Activated naive CD8-positive, alpha-beta T cell treated with anti-CD3 and anti-CD28 coated beads, Interleukin-2, amount 10 ng/mL, durations not matched to agents 7 days and 5 days (primary cell): ENCODE data around the gene KPNA4. TPM values are rescaled to one million over a fixed set of nuclear protein-coding genes. Genes with fewer than 3 reads are reported as not detected.
"Not testable (repeated sequence)": the region's sequence is repeated elsewhere in the genome, so short reads cannot be mapped to it uniquely, and the experiment has no call there.

ENCODE experiments used
- ATAC-seq: fragments of 150-1000 bp; cut with Tn5 transposase; one replicate; pipeline ENCODE4 v1.10.0; 2021; ENCODE audit warnings: low read depth, moderate library complexity
- POLR2A ChIA-PET: fragments of 350-600 bp; sonication (Branson Sonifier 250); formaldehyde crosslinking; loops from one replicate; lab custom pipeline; 2021; ENCODE audit warnings: antibody characterized with exemption; lab: Charles Lee
- DNase-seq: peaks from one replicate; pipeline ENCODE4 v3.0.0; 2021
- H3K27ac Mint-ChIP-seq: one replicate; pipeline ENCODE4 v1.8.0; 2022; ENCODE audit warnings: mild to moderate bottlenecking, mixed read lengths
- H3K27me3 Mint-ChIP-seq: one replicate; pipeline ENCODE4 v1.8.0; 2022; ENCODE audit warnings: mild to moderate bottlenecking, moderate library complexity, mixed read lengths
- H3K36me3 Mint-ChIP-seq: one replicate; pipeline ENCODE4 v1.8.0; 2021; ENCODE audit warnings: mild to moderate bottlenecking, mixed read lengths
- H3K4me1 Mint-ChIP-seq: one replicate; pipeline ENCODE4 v1.8.0; 2021; ENCODE audit warnings: mixed read lengths
- H3K4me3 Mint-ChIP-seq: one replicate; pipeline ENCODE4 v1.8.0; 2022; ENCODE audit warnings: mild to moderate bottlenecking, moderate library complexity, mixed read lengths
- H3K9me3 Mint-ChIP-seq: one replicate; pipeline ENCODE4 v1.8.0; 2021; ENCODE audit warnings: mixed read lengths
- total RNA-seq, 2 experiments: library from RNA; stranded (reverse); gene quantifications; one replicate each; pipeline ENCODE4 v1.2.3, GENCODE V29; 2021

The KPNA4 gene
- total RNA-seq, 2 experiments from 2014 or later: 36.0 to 36.7 TPM

- POLR2A ChIA-PET: no interaction called here
- no peak for ATAC-seq
- peaks cover 11% of the 10 kb centered on the region for H3K9me3 Mint-ChIP-seq
- no peak overlapping the region for H3K27ac Mint-ChIP-seq
- H3K4me1 Mint-ChIP-seq: no peaks in the 10 kb centered on the region
- peaks cover 5% of the 10 kb centered on the region for H3K36me3 Mint-ChIP-seq
- H3K27me3 Mint-ChIP-seq: peaks cover 10% of the 10 kb centered on the region
- no peak overlapping the region for H3K4me3 Mint-ChIP-seq
- DNase-seq: no peak
These were observed 91.4 kb downstream of the KPNA4 start for GRCh38 chr3:160473978-160474377.

DNA sequence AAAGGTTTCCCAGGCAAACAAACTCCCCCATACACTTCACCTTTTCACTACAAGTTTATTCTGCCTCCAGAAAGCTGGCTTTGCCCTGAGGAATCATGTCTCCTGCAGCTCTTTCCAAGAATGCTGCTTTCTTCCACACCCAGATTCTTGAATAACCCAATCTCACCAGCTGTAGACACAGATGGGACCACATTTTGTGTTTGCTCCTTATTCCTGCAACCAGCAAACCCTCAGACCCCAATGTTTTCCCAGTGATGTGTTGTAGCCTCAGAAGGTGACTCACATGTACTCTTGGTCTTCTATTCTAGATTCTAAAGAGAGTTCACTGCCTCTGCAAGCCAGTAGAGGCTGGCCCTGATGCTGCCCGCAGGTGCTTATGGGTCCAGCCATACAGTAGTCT lies 92.2 kb downstream of the KPNA4 start:
- H3K27me3 Mint-ChIP-seq: peaks cover 10% of the 10 kb centered on the region
- peaks cover 11% of the 10 kb centered on the region for H3K9me3 Mint-ChIP-seq
- no peak overlapping the region for H3K27ac Mint-ChIP-seq
- DNase-seq (no peak), ATAC-seq (no peak)
- no peak overlapping the region for H3K4me3 Mint-ChIP-seq
- peaks cover 5% of the 10 kb centered on the region for H3K36me3 Mint-ChIP-seq
- POLR2A ChIA-PET: no interaction called here
- H3K4me1 Mint-ChIP-seq: no peaks in the 10 kb centered on the region

- Mint-ChIP-seq H3K27me3 (peaks cover 12% of the 10 kb centered on the region), H3K36me3 (peaks cover 5% of the 10 kb centered on the region), H3K4me3 (no peak overlapping the region), H3K9me3 (peaks cover 11% of the 10 kb centered on the region), H3K27ac (no peak overlapping the region), H3K4me1 (no peaks in the 10 kb centered on the region)
- POLR2A ChIA-PET: no interaction called here
- no peak for ATAC-seq
- no peak for DNase-seq
These were observed 93.0 kb downstream of the KPNA4 start for GRCh38 chr3:160472344-160472743.

- H3K36me3 Mint-ChIP-seq: peaks cover 5% of the 10 kb centered on the region
- peaks cover 11% of the 10 kb centered on the region for H3K9me3 Mint-ChIP-seq
- H3K27me3 Mint-ChIP-seq: peaks cover 15% of the 10 kb centered on the region
- H3K4me3 Mint-ChIP-seq: no peak overlapping the region
- H3K4me1 Mint-ChIP-seq: no peaks in the 10 kb centered on the region
- DNase-seq (no peak), ATAC-seq (no peak)
- H3K27ac Mint-ChIP-seq: no peak overlapping the region
- POLR2A ChIA-PET: no interaction called here
These were observed 93.5 kb downstream of the KPNA4 start for GRCh38 chr3:160471892-160472291.

- ATAC-seq (no peak), DNase-seq (no peak)
- H3K27me3 Mint-ChIP-seq: peaks cover 22% of the 10 kb centered on the region
- peaks cover 5% of the 10 kb centered on the region for H3K36me3 Mint-ChIP-seq
- no peak overlapping the region for H3K27ac Mint-ChIP-seq
- no peak overlapping the region for H3K4me3 Mint-ChIP-seq
- POLR2A ChIA-PET: interaction anchor here (1.1 kb wide), 1 partner anchor 19 kb away, joined by 3 read pairs; no protein-coding TSS in a partner anchor
- H3K4me1 Mint-ChIP-seq: no peaks in the 10 kb centered on the region
- peaks cover 11% of the 10 kb centered on the region for H3K9me3 Mint-ChIP-seq
These were observed 95.2 kb downstream of the KPNA4 start for GRCh38 chr3:160470181-160470580.

DNA sequence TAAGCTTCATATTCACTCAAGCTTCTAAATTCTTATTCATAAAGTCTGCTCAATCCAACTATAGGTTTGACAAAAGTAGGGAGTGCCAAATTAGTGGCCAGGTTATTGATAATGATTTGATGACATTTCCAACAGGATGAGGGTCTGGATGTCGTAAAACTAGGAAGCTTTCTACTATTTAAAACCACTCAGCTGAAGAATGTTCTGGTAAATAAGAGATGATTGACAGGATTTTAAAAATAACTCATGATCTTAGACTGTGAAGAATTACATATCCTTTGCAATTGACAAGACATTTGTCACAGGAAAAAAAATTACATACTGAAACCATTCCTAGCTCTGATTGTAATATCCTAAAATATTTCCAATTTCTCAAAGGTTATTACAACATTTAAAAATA lies 100.4 kb downstream of the KPNA4 start:
- H3K4me3 Mint-ChIP-seq: no peak overlapping the region

GRCh38 chr3:160464321-160464720 lies 101.0 kb downstream of the KPNA4 start:
- no peak for DNase-seq
- H3K4me1 Mint-ChIP-seq: no peaks in the 10 kb centered on the region
- no peaks in the 10 kb centered on the region for H3K36me3 Mint-ChIP-seq
- H3K27me3 Mint-ChIP-seq: peaks cover 38% of the 10 kb centered on the region
- H3K27ac Mint-ChIP-seq: no peak overlapping the region
- H3K4me3 Mint-ChIP-seq: no peak overlapping the region
- POLR2A ChIA-PET: no interaction called here
- H3K9me3 Mint-ChIP-seq: peaks cover 1% of the 10 kb centered on the region
- no peak for ATAC-seq

More for the DNA sequence above, 100.4 kb downstream of the KPNA4 start:
- Mint-ChIP-seq H3K27ac (no peak overlapping the region), H3K9me3 (peaks cover 7% of the 10 kb centered on the region), H3K36me3 (peaks cover 4% of the 10 kb centered on the region), H3K4me1 (no peaks in the 10 kb centered on the region), H3K27me3 (peaks cover 41% of the 10 kb centered on the region)
- DNase-seq (no peak), ATAC-seq (no peak)
- POLR2A ChIA-PET: no interaction called here

GRCh38 chr3:160460033-160460432 lies 105.3 kb downstream of the KPNA4 start:
- Mint-ChIP-seq H3K27me3 (peaks cover 34% of the 10 kb centered on the region), H3K36me3 (no peaks in the 10 kb centered on the region), H3K27ac (no peak overlapping the region), H3K9me3 (no peaks in the 10 kb centered on the region), H3K4me3 (no peak overlapping the region), H3K4me1 (no peaks in the 10 kb centered on the region)
- POLR2A ChIA-PET: interaction anchor here (2.8 kb wide), 1 partner anchor 10 kb away, joined by 12 read pairs; the partner anchor contains the start of gene TRIM59
- no peak for DNase-seq
- ATAC-seq: no peak

DNA sequence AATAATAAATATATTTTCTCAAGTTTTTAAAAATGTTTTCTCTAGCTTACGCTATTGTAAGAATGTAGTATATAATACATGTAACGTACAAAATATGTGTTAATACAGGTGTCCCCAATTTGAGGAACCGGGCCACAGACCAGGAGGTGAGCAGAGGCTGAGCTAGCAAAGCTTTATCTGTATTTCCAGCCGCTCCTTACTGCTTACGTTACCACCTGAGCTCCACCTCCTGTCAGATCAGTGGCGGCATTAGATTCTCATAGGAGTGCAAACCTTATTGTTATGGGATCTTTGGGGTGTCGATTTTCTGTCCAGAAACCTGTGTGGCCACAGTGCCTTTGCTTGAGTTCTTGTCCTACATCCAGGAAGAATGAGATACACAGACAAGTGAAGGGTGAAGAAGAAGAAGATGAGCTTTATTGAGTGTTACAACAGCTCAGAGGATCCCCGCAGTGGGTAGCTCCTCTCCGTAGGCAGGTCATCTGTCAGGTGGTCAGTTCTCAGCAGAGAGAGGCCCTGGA lies 105.9 kb downstream of the KPNA4 start:
- Mint-ChIP-seq H3K9me3 (no peaks in the 10 kb centered on the region), H3K27me3 (peaks cover 29% of the 10 kb centered on the region), H3K4me1 (no peaks in the 10 kb centered on the region), H3K27ac (no peak overlapping the region), H3K36me3 (no peaks in the 10 kb centered on the region), H3K4me3 (no peak overlapping the region)
- POLR2A ChIA-PET: interaction anchor here (2.8 kb wide), 1 partner anchor 10 kb away, joined by 12 read pairs; the partner anchor contains the start of gene TRIM59
- DNase-seq: no peak
- ATAC-seq: no peak

DNA sequence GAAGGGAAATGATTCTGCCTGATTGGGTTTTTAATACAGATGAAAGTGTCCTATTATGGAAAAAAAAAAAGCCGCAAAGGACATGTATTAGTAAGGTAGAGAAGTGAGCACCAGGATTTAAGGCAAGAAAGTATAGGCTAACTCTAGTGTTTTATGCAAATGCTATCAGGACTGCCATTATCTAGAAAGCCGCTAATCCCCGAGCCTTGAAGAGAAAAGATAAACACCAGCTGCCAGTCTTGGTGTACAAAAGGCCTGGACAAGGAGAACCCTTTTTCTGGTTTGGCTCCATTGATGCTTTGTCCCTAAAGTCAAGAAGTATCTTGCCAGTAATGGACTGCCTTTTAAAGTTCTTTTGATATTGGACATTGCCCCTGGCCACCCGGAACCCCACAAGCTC lies 107.2 kb downstream of the KPNA4 start:
- Mint-ChIP-seq H3K27ac (no peak overlapping the region), H3K4me1 (no peaks in the 10 kb centered on the region), H3K27me3 (peaks cover 22% of the 10 kb centered on the region), H3K36me3 (no peaks in the 10 kb centered on the region), H3K9me3 (no peaks in the 10 kb centered on the region), H3K4me3 (no peak overlapping the region)
- DNase-seq (no peak), ATAC-seq (no peak)
- POLR2A ChIA-PET: interaction anchor here (2.8 kb wide), 1 partner anchor 8 kb away, joined by 12 read pairs; the partner anchor contains the start of gene TRIM59

DNA sequence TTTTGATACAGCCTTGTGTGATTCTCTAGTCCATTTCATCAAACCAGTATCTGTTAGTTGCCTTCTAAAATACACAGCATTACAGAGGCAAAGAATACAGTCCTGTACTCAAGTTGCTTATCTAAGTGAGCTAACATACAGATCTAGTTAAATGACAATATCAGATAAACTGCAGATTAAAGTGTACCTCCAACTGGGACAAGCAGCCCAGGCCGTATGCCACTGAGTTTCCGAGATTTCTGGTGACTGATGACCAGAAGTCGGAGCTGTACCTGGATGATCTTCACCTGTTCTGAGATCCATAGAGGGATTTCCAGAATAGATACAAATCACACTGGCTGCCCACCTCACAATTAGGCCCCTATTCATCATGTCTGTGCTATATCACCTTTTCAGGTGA lies 109.5 kb downstream of the KPNA4 start:
- Mint-ChIP-seq H3K4me1 (no peaks in the 10 kb centered on the region), H3K27ac (no peak overlapping the region), H3K4me3 (no peak overlapping the region), H3K36me3 (no peaks in the 10 kb centered on the region), H3K27me3 (peaks cover 13% of the 10 kb centered on the region), H3K9me3 (no peaks in the 10 kb centered on the region)
- DNase-seq (no peak), ATAC-seq (no peak)
- POLR2A ChIA-PET: no interaction called here

DNA sequence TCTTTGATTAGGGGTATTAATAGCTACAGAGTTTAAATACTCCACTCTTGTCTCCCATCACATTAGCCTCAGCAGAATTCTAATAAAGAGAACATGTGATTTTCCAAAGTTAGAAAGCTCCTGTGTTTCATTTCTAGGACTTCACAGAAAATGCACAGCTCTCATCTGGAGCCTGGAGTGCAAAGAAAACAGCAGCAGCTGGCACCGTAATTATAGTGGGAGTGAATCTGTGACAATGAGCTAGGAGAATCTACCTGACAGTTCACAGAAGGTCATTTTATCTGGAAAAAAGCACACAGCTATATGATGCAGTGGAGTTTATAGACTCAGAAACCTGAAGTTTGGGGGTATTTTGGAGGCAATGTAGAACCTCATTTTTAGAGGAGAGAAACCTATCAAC lies 110.4 kb downstream of the KPNA4 start:
- no peak overlapping the region for H3K27ac Mint-ChIP-seq
- H3K27me3 Mint-ChIP-seq: peaks cover 13% of the 10 kb centered on the region
- peaks cover 6% of the 10 kb centered on the region for H3K4me1 Mint-ChIP-seq
- DNase-seq: no peak
- H3K36me3 Mint-ChIP-seq: no peaks in the 10 kb centered on the region
- no peak overlapping the region for H3K4me3 Mint-ChIP-seq
- H3K9me3 Mint-ChIP-seq: no peaks in the 10 kb centered on the region
- no peak for ATAC-seq
- POLR2A ChIA-PET: no interaction called here

GRCh38 chr3:160452251-160452650 lies 113.1 kb downstream of the KPNA4 start:
- H3K27ac Mint-ChIP-seq, H3K9me3 Mint-ChIP-seq, H3K27me3 Mint-ChIP-seq, DNase-seq, H3K4me3 Mint-ChIP-seq, ATAC-seq, H3K36me3 Mint-ChIP-seq: not testable (repeated sequence)
- POLR2A ChIA-PET: interaction anchor here (8.1 kb wide), 1 partner anchor 53 kb away, joined by 86 read pairs; the partner anchor contains the start of genes IFT80 and SMC4
- H3K4me1 Mint-ChIP-seq: peaks cover 14% of the 10 kb centered on the region

GRCh38 chr3:160451602-160452001 lies 113.8 kb downstream of the KPNA4 start:
- ATAC-seq (no peak), DNase-seq (no peak)
- Mint-ChIP-seq H3K36me3 (peaks cover 8% of the 10 kb centered on the region), H3K4me3 (no peak overlapping the region), H3K4me1 (peaks cover 16% of the 10 kb centered on the region), H3K27ac (no peak overlapping the region), H3K9me3 (no peaks in the 10 kb centered on the region), H3K27me3 (peaks cover 6% of the 10 kb centered on the region)
- POLR2A ChIA-PET: interaction anchor here (1.2 to 8.1 kb wide), 2 partner anchors 19 to 52 kb away, joined by 3 to 86 read pairs; partner anchors contain the start of genes IFT80 and SMC4
